PC-9 (cell line): ENCODE measurements around the gene SPRR2E. TPM values are rescaled to one million over a fixed set of nuclear protein-coding genes. Genes with fewer than 3 reads are reported as not detected.

Experiments used
- Bru-seq: library from RNA; stranded (reverse); fragments of 400-500 nt; gene quantifications from one replicate; lab custom pipeline; 2021; lab: Mats Ljungman, UMichigan
- BruChase-seq, 2 experiments: library from RNA; stranded (reverse); fragments of 400-500 nt; gene quantifications; one replicate each; lab custom pipeline; 2021; lab: Mats Ljungman, UMichigan
- BruUV-seq: library from RNA; stranded (reverse); fragments of 400-500 nt; replicated peaks from 2 replicates; lab custom pipeline; 2021; lab: Mats Ljungman, UMichigan
- CTCF ChIA-PET: fragments of 300-600 bp; sonication (Branson Sonifier 250); formaldehyde crosslinking; loops from one replicate; lab custom pipeline; 2022; ENCODE audit warnings: antibody characterized with exemption; lab: Charles Lee
- POLR2A ChIA-PET: fragments of 300-600 bp; sonication (Branson Sonifier 250); formaldehyde crosslinking; loops from one replicate; lab custom pipeline; 2022; ENCODE audit warnings: antibody characterized with exemption; ENCODE audit not compliant: unreplicated experiment; lab: Charles Lee
- DNase-seq, 2 experiments: peaks; one replicate each; pipeline versions ENCODE4 v3.0.0 to v3.0.0-alpha.2; 2015 to 2022; ENCODE audit warnings: mixed read lengths in 1 of 2
- H2AFZ ChIP-seq: fragments of 200-600 bp; sonication (generic); 2 replicates; pipeline ENCODE4 v1.8.1; 2017; ENCODE audit warnings: antibody characterized with exemption
- H3F3A ChIP-seq: fragments of 200-600 bp; sonication (generic); 2 replicates; pipeline ENCODE4 v1.8.1; 2017; ENCODE audit warnings: antibody characterized with exemption, mild to moderate bottlenecking, low read depth; ENCODE audit not compliant: insufficient read depth
- H3K27ac ChIP-seq: fragments of 200-600 bp; sonication (generic); 2 replicates; pipeline ENCODE4 v1.6.1; 2016; ENCODE audit warnings: mixed run types
- H3K27me3 ChIP-seq: fragments of 200-600 bp; sonication (generic); 2 replicates; pipeline ENCODE4 v1.6.1; 2016; ENCODE audit warnings: low read depth, mixed run types; ENCODE audit not compliant: insufficient read depth
- H3K36me3 ChIP-seq: fragments of 200-600 bp; sonication (generic); 2 replicates; pipeline ENCODE4 v1.6.1; 2016; ENCODE audit warnings: low read depth, mixed run types
- H3K4me1 ChIP-seq: fragments of 200-600 bp; sonication (generic); replicated peaks from 2 replicates; pipeline ENCODE4 v1.6.1; 2016; ENCODE audit warnings: mixed run types; ENCODE audit not compliant: insufficient read depth
- H3K4me2 ChIP-seq: fragments of 200-600 bp; sonication (generic); 2 replicates; pipeline ENCODE4 v1.6.1; 2017; ENCODE audit warnings: mixed run types
- H3K4me3 ChIP-seq: fragments of 200-600 bp; sonication (generic); 2 replicates; pipeline ENCODE4 v1.6.1; 2016; ENCODE audit warnings: mixed run types
- H3K79me2 ChIP-seq: fragments of 200-600 bp; sonication (generic); 2 replicates; pipeline ENCODE4 v1.6.1; 2017; ENCODE audit warnings: low read depth, mixed run types
- H3K9me2 ChIP-seq: fragments of 200-600 bp; sonication (generic); 2 replicates; pipeline ENCODE4 v1.8.1; 2017; ENCODE audit warnings: mild to moderate bottlenecking; ENCODE audit not compliant: insufficient read depth
- H3K9me3 ChIP-seq: fragments of 200-600 bp; sonication (generic); 2 replicates; pipeline ENCODE4 v1.8.1; 2016; ENCODE audit warnings: low read depth; ENCODE audit not compliant: insufficient read depth
- H4K20me1 ChIP-seq: fragments of 200-600 bp; sonication (generic); 2 replicates; pipeline ENCODE4 v1.8.1; 2017; ENCODE audit not compliant: insufficient read depth
- EZH2 ChIP-seq: fragments of 200-600 bp; sonication (generic); IDR thresholded peaks from 2 replicates; pipeline ENCODE4 v1.8.0; 2017; ENCODE audit warnings: antibody characterized with exemption, low read depth
- intact Hi-C: fragments of 100-400 bp; cut with micrococcal nuclease; formaldehyde crosslinking; loops from one replicate; pipeline ENCODE4 v1.10.0; 2022; ENCODE audit not compliant: unreplicated experiment
- long read RNA-seq: library from polyadenylated mRNA; stranded (forward); transcript quantifications from one replicate; pipeline ENCODE4 v2.0.0, GENCODE V29; 2022
- total RNA-seq: library from RNA; stranded (reverse); gene quantifications from 2 replicates; pipeline ENCODE4 v1.2.3, GENCODE V29; 2021
- TF ChIP-seq, protein P1 (sequence below): fragments of 200-600 bp; sonication (generic); conservative IDR thresholded peaks from 2 replicates; pipeline ENCODE4 v1.6.1; 2017; ENCODE audit warnings: mixed run types, antibody characterized with exemption, mild to moderate bottlenecking, moderate library complexity

The SPRR2E gene
- total RNA-seq = not detected in 2 replicates
- not detected for Bru-seq, nascent RNA
- percentile 5 among the genes with signal in this experiment for BruChase-seq, experiment 1, labeled RNA remaining after a 2-hour chase
- not detected for BruChase-seq, experiment 2, labeled RNA remaining after a 6-hour chase
- long read RNA-seq = 0 reads

DNA sequence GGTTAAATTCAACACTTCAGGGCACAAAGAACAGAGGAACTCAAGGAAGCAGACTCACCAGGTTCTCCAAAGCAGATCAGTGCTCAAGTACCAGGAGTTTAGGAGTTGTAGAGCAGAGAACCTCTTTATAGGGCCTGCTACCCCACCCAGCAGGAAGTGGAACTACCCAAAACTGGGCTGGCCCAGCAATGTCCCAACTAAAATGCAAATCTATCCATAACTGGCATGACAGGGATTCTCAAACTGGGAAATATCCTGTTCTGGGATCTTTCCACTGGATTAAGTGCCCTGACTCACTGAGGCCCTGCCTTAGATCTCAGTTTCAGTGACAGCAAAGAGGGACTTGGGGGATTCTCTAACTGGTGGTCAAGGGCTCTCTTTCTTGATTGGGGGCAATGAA, at the start of gene SPRR2E:
SPRR2E (minus strand) TSS at position 101 of the 400 bp plus-strand sequence. CDS start 775 bp downstream, outside the sequence.
- no peaks in the 10 kb centered on the region for H3K36me3 ChIP-seq
- H3K4me2 ChIP-seq = no peak within 1 kb of the TSS
- H3K4me1 ChIP-seq = 0 out of 2 replicates have a peak, but pooled peaks cover under 1% of the 10 kb centered on the region
- H3F3A ChIP-seq = no peaks in the 10 kb centered on the region
- H3K79me2 ChIP-seq = no peaks in the 10 kb centered on the region
- TF ChIP-seq, protein P1, sequence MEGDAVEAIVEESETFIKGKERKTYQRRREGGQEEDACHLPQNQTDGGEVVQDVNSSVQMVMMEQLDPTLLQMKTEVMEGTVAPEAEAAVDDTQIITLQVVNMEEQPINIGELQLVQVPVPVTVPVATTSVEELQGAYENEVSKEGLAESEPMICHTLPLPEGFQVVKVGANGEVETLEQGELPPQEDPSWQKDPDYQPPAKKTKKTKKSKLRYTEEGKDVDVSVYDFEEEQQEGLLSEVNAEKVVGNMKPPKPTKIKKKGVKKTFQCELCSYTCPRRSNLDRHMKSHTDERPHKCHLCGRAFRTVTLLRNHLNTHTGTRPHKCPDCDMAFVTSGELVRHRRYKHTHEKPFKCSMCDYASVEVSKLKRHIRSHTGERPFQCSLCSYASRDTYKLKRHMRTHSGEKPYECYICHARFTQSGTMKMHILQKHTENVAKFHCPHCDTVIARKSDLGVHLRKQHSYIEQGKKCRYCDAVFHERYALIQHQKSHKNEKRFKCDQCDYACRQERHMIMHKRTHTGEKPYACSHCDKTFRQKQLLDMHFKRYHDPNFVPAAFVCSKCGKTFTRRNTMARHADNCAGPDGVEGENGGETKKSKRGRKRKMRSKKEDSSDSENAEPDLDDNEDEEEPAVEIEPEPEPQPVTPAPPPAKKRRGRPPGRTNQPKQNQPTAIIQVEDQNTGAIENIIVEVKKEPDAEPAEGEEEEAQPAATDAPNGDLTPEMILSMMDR = no peak
- no peak for TF ChIP-seq EZH2
- no peak for DNase-seq
- intact Hi-C loops = no loop called here
- H4K20me1 ChIP-seq = no peaks in the 10 kb centered on the region
- CTCF ChIA-PET = no interaction called here
- H3K27me3 ChIP-seq = no peaks in the 10 kb centered on the region
- H2AFZ ChIP-seq = no peak within 1 kb of the TSS
- no peaks in the 10 kb centered on the region for H3K9me3 ChIP-seq
- no peak within 1 kb of the TSS for H3K4me3 ChIP-seq
- POLR2A ChIA-PET = no interaction called here
- no peaks in the 10 kb centered on the region for H3K9me2 ChIP-seq
- no peak within 1 kb of the TSS for H3K27ac ChIP-seq
- no TSS peak for BruUV-seq

DNA sequence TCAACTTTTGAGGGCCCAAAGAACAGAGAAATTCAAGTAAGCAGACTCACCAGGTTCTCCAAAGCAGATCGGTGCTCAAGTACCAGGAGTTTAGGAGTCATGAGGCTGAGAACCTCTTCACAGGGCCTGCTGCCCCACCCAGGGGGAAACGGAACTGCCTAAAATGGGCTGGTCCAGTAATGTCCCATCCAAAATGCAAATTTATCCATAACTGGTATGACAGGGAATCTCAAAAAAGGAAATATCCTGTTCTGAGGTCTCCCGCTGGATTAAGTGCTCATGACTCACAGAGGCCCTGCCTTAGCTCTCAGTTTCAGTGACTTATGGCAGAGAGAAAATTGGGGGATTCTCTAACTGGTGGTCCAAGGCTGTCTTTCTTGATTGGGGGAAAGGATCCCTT, 47.1 kb upstream of the SPRR2E start:
- Histone ChIP-seq H3K9me3 (no peaks in the 10 kb centered on the region), H3K4me2 (no peak overlapping the region), H3K4me3 (no peak overlapping the region), H3K36me3 (no peaks in the 10 kb centered on the region), H3K27ac (no peak overlapping the region), H3K9me2 (peaks cover 4% of the 10 kb centered on the region; the same call in 1 of the 2 replicates), H4K20me1 (no peaks in the 10 kb centered on the region), H3K27me3 (no peaks in the 10 kb centered on the region), H3K79me2 (no peaks in the 10 kb centered on the region), H3F3A (no peaks in the 10 kb centered on the region; the same call in 1 of the 2 replicates), H2AFZ (no peak overlapping the region), H3K4me1 (no peaks in the 10 kb centered on the region)
- no TSS peak for BruUV-seq
- TF ChIP-seq EZH2 = no peak
- TF ChIP-seq, protein P1 = no peak
- DNase-seq = no peak
- intact Hi-C loops = no loop called here
- ChIA-PET POLR2A (no interaction called here), CTCF (no interaction called here)

GRCh38 chr1:153140484-153140883, 46.2 kb upstream of the SPRR2E start:
- Histone ChIP-seq H3F3A (no peaks in the 10 kb centered on the region), H3K4me2 (no peak overlapping the region), H3K36me3 (no peaks in the 10 kb centered on the region), H3K9me2 (peaks cover 4% of the 10 kb centered on the region; the same call in 1 of the 2 replicates), H3K79me2 (no peaks in the 10 kb centered on the region), H3K27me3 (no peaks in the 10 kb centered on the region), H4K20me1 (no peaks in the 10 kb centered on the region), H3K9me3 (no peaks in the 10 kb centered on the region), H3K4me3 (no peak overlapping the region), H3K4me1 (no peaks in the 10 kb centered on the region), H2AFZ (no peak overlapping the region), H3K27ac (no peak overlapping the region)
- DNase-seq = no peak
- BruUV-seq = no TSS peak
- intact Hi-C loops = no loop called here
- no peak for TF ChIP-seq EZH2
- TF ChIP-seq, protein P1 = no peak
- CTCF ChIA-PET = no interaction called here
- POLR2A ChIA-PET = no interaction called here
